GM06990 (cell line): ENCODE data around the gene NDUFA1.

Experiments used
- DNase-seq: peaks from one replicate; pipeline ENCODE4 v3.0.0-alpha.2; 2011; ENCODE audit not compliant: insufficient read length; ENCODE audit errors: extremely low read depth
- H3K27me3 ChIP-seq: replicated peaks from 2 replicates; pipeline ENCODE4 v1.6.0; 2011; ENCODE audit warnings: low read length; ENCODE audit not compliant: control insufficient read depth, insufficient read depth
- H3K36me3 ChIP-seq: 2 replicates; pipeline ENCODE4 v1.5.1; 2011; ENCODE audit warnings: low read length; ENCODE audit not compliant: control insufficient read depth, insufficient read depth
- H3K4me3 ChIP-seq: replicated peaks from 2 replicates; pipeline ENCODE4 v1.5.1; 2011; ENCODE audit warnings: low read depth, mild to moderate bottlenecking, control low read depth, low read length
- CTCF ChIP-seq: IDR thresholded peaks from 2 replicates; pipeline ENCODE4 v1.5.1; 2011; ENCODE audit warnings: low read length, control low read depth, mild to moderate bottlenecking, inconsistent platforms; ENCODE audit not compliant: insufficient read depth, poor library complexity, severe bottlenecking

The NDUFA1 gene

DNA sequence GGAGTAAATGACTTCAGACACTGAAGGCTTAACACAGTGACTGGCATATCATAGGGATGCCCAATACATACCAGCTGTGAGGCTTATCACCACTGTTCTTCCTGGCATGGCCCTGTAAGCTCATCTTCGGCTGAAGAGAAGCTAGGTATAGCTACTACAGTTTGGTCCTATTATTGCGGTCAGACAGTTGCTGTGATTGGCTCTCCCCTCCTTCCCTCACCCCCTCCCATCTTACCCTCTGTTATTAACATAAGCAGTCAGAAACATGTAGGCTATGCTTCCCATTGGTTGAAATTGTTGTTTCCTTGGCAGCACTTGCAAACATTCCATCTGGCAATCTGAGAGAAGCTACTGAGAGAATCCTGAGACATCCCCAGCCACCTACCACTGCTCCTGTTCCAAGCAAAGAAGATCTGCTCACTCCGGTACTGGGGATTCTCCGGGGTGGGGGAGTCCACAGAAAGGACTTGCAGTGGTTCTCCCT lies 24.3 kb downstream of the NDUFA1 start, which contains the start of gene AKAP14:
AKAP14 (plus strand) TSS at position 51 of the 484 bp plus-strand sequence. CDS start 7,331 bp downstream, outside the sequence.
- H3K36me3 ChIP-seq = no peaks in the 10 kb centered on the region
- DNase-seq = no peak
- TF ChIP-seq CTCF = no peak
- H3K4me3 ChIP-seq = no peak within 1 kb of the TSS
- no peaks in the 10 kb centered on the region for H3K27me3 ChIP-seq

GRCh38 chrX:119899125-119899524 lies 27.5 kb downstream of the NDUFA1 start:
- no peak for DNase-seq
- no peak overlapping the region for H3K4me3 ChIP-seq
- H3K36me3 ChIP-seq = no peaks in the 10 kb centered on the region
- no peaks in the 10 kb centered on the region for H3K27me3 ChIP-seq
- TF ChIP-seq CTCF = no peak

DNA sequence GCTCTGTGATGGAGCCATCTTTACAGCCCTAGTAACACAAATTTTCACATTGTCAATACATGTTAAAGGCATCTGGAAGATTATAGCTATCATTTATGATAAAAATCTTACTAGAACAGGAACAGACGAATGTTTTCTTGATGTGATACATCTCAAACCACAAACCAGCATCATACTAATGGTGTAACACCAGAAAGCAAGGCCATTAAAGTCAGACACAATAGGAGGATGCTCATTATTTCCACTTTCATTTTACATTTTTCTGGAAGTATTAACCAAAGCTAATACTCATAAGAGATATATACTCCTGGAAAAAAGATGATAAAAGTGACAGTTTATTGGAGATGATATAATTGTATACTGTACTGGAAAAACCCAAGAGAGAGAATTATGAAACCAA lies 29.3 kb downstream of the NDUFA1 start:
- no peaks in the 10 kb centered on the region for H3K36me3 ChIP-seq
- no peak overlapping the region for H3K4me3 ChIP-seq
- no peak for DNase-seq
- H3K27me3 ChIP-seq = no peaks in the 10 kb centered on the region
- no peak for TF ChIP-seq CTCF

- no peak for TF ChIP-seq CTCF
- no peak overlapping the region for H3K4me3 ChIP-seq
- DNase-seq = no peak
- H3K36me3 ChIP-seq = no peaks in the 10 kb centered on the region
- H3K27me3 ChIP-seq = no peaks in the 10 kb centered on the region
Observed at GRCh38 chrX:119916310-119916709, 44.7 kb downstream of the NDUFA1 start.

DNA sequence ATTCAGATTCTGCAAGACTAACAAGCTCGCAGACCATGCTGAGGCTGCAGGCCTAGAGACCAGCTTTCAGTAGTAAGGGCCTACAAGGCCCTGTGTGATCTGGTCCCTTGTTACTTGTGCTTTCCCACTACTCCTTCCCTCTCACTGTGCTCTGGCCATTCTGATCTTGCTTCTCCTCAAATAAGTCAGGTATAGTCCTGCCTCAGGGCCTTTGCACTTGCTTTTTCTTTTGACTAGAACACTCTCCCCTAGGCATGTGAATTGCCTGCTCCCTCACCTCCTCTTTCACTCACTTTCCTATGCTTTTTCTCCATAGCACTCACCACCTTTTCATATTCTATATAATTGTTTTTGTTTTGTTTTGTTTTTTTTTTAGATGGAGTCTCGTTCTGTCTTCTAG lies 46.2 kb downstream of the NDUFA1 start:
- no peak for TF ChIP-seq CTCF
- DNase-seq = no peak
- H3K27me3 ChIP-seq = no peaks in the 10 kb centered on the region
- H3K4me3 ChIP-seq = no peak overlapping the region
- no peaks in the 10 kb centered on the region for H3K36me3 ChIP-seq
